Panc1 (cell line): ENCODE data around the gene MACF1.
"Not testable (repeated sequence)": the region's sequence is repeated elsewhere in the genome, so short reads cannot be mapped to it uniquely, and the experiment has no call there.

Source experiments
- POLR2AphosphoS5 ChIP-seq: IDR thresholded peaks from 2 replicates; pipeline ENCODE4 v1.6.1; 2012; ENCODE audit warnings: mild to moderate bottlenecking, low read depth, low read length, moderate library complexity
- SIN3A ChIP-seq: IDR thresholded peaks from 2 replicates; pipeline ENCODE4 v1.6.1; 2012; ENCODE audit warnings: low read depth, mild to moderate bottlenecking, low read length, moderate library complexity, borderline replicate concordance; ENCODE audit not compliant: insufficient read depth
- TCF7L2 ChIP-seq: IDR thresholded peaks from 2 replicates; pipeline ENCODE4 v1.6.1; 2011; ENCODE audit warnings: mild to moderate bottlenecking, low read depth, low read length, inconsistent platforms
- TF ChIP-seq, protein P1 (sequence below): fragments of 450-650 bp; IDR thresholded peaks from 2 replicates; pipeline ENCODE4 v1.5.1; 2017; ENCODE audit warnings: mild to moderate bottlenecking
- TF ChIP-seq, protein P2 (sequence below), 2 experiments: IDR thresholded peaks; 2 replicates each; pipeline ENCODE4 v1.6.1; 2011 to 2012; ENCODE audit warnings: low read depth in 2 of 2, control low read depth in 1 of 2, low read length in 1 of 2, mild to moderate bottlenecking in 1 of 2, moderate library complexity in 1 of 2; ENCODE audit not compliant: insufficient read depth in 1 of 2

DNA sequence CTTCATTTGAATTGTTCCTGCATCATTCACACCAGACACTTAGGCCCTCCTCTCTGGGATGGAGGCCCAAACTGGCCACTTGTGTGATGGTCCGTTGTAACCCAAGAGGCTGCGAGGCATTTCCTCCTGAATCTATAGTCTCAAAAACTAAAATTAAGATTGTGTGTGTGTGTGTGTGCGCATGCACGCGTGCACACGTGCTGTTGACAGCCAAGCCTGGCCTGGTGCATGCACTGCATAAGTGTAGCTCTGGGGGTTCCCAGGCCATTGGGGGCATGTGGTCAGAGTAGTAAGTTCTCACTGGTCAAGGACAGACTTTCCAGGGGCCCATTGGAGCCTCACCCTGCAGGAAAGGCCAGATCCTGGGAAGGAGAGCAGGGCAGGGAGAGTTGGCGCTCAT is 313.4 kb downstream of the MACF1 start:
- TF ChIP-seq, protein P1, sequence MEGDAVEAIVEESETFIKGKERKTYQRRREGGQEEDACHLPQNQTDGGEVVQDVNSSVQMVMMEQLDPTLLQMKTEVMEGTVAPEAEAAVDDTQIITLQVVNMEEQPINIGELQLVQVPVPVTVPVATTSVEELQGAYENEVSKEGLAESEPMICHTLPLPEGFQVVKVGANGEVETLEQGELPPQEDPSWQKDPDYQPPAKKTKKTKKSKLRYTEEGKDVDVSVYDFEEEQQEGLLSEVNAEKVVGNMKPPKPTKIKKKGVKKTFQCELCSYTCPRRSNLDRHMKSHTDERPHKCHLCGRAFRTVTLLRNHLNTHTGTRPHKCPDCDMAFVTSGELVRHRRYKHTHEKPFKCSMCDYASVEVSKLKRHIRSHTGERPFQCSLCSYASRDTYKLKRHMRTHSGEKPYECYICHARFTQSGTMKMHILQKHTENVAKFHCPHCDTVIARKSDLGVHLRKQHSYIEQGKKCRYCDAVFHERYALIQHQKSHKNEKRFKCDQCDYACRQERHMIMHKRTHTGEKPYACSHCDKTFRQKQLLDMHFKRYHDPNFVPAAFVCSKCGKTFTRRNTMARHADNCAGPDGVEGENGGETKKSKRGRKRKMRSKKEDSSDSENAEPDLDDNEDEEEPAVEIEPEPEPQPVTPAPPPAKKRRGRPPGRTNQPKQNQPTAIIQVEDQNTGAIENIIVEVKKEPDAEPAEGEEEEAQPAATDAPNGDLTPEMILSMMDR, result not testable (repeated sequence)
- TF ChIP-seq SIN3A, POLR2AphosphoS5, TCF7L2: not testable (repeated sequence)
- TF ChIP-seq, protein P2, sequence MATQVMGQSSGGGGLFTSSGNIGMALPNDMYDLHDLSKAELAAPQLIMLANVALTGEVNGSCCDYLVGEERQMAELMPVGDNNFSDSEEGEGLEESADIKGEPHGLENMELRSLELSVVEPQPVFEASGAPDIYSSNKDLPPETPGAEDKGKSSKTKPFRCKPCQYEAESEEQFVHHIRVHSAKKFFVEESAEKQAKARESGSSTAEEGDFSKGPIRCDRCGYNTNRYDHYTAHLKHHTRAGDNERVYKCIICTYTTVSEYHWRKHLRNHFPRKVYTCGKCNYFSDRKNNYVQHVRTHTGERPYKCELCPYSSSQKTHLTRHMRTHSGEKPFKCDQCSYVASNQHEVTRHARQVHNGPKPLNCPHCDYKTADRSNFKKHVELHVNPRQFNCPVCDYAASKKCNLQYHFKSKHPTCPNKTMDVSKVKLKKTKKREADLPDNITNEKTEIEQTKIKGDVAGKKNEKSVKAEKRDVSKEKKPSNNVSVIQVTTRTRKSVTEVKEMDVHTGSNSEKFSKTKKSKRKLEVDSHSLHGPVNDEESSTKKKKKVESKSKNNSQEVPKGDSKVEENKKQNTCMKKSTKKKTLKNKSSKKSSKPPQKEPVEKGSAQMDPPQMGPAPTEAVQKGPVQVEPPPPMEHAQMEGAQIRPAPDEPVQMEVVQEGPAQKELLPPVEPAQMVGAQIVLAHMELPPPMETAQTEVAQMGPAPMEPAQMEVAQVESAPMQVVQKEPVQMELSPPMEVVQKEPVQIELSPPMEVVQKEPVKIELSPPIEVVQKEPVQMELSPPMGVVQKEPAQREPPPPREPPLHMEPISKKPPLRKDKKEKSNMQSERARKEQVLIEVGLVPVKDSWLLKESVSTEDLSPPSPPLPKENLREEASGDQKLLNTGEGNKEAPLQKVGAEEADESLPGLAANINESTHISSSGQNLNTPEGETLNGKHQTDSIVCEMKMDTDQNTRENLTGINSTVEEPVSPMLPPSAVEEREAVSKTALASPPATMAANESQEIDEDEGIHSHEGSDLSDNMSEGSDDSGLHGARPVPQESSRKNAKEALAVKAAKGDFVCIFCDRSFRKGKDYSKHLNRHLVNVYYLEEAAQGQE (IDR thresholded peaks at IDR 0.05; ENCODE audit: insufficient read depth in 1 of 2, low read depth in 2 of 2, low read length in 1 of 2), result not testable (repeated sequence)
